Activated naive CD4-positive, alpha-beta T cell (primary cell): ENCODE measurements around the gene GALP.
"Not testable (repeated sequence)": the region's sequence is repeated elsewhere in the genome, so short reads cannot be mapped to it uniquely, and the experiment has no call there.

ENCODE experiments used
- DNase-seq, 4 experiments: peaks; one replicate each; lab custom pipeline; 2025; lab: John Stamatoyannopoulos, UW

The GALP gene

DNA sequence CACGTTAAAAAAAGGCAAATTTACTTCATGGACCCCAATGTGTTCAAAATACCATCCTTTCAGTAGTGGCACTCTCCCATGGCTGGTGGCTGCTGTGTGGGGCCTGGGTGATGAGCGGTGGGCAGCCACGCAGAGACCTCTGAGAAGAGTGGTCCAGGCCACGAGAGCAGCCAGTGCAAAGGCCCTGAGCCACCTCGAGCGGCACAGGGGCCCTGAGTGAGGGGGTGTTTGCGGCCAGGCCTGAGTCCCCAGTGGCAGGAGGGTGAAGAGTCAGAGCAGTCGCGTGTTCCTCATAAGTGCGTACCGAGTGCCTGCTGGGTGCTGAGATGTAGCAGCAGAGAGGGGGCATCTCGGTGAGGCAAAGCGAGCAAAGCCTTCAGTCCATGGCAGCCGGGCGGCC is 27.7 kb upstream of the GALP start:
- DNase-seq: no peak

DNA sequence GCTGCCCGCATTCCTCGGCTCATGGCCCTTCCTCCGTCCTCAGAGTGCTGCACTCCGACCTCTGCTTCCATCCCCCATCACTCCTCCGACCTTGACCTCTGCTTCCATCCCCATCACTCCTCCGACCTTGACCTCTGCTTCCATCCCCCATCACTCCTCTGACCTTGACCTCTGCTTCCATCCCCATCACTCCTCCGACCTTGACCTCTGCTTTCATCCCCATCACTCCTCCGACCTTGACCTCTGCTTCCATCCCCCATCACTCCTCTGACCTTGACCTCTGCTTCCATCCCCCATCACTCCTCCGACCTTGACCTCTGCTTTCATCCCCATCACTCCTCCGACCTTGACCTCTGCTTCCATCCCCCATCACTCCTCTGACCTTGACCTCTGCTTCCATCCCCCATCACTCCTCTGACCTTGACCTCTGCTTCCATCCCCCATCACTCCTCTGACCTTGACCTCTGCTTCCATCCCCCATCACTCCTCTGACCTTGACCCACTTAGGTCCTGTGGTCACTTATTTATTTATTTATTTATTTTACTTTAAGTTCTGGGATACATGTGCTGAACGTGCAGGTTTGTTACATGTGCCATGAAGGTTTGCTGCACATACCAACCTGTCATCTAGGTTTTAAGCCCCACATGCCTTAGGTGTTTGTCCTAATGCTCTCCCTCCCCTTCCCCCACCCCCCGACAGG is 26.7 kb upstream of the GALP start:
- DNase-seq: not testable (repeated sequence)

DNA sequence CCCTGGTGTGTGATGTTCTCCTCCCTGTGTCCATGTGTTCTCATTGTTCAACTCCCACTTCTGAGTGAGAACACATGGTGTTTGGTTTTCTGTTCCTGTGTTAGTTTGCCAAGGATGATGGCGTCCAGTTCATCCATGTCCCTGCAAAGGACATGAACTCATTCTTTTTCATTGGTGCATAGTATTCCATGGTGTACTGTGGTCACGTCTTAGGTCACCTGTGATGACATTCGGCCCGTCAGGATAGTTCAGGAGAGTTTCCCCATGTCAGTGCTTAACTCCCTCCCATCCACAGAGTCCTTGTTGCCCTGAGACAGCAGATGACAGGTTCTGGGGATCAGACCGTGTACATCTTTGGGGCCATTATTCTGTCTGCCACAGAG is 26.2 kb upstream of the GALP start:
- DNase-seq: no peak

DNA sequence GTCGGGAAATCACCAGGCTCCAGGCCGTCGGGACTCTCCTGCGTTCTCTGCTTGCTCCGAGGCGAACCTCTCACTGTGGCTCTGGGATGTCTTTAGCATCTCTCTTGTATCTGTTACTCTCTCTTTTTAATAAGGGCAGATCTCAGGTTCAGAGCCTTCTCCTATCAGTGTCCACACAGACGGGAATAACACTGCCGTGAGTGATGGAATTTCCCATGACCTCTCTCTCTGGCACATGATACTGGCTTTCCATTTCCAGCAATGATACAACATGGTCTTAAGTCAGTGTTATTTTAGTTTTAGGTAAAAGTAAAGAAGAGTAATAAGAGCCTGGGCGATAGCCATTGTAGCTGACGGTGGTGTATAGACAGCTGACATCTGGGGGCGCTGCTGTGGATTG is 25.4 kb upstream of the GALP start:
- DNase-seq: no peak

DNA sequence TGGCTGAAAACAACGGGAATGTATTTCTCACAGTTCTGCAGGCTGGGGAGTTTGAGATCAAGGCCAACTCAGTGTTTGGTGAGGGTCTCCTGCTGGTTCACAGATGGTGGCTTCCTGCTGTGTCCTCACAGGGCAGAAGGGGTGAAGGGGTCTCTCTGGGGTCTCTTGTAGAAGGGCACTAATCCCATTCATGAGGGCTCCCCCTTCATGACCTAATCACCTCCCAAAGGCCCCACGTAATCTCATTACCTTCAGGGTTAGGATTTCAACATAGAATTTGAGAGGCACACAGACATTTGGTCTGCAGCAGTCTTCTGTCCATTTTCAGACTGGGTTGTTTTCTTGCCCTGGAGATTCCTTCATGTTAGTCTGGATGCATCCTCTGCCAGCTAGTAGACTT is 23.2 kb upstream of the GALP start:
- DNase-seq: no peak

DNA sequence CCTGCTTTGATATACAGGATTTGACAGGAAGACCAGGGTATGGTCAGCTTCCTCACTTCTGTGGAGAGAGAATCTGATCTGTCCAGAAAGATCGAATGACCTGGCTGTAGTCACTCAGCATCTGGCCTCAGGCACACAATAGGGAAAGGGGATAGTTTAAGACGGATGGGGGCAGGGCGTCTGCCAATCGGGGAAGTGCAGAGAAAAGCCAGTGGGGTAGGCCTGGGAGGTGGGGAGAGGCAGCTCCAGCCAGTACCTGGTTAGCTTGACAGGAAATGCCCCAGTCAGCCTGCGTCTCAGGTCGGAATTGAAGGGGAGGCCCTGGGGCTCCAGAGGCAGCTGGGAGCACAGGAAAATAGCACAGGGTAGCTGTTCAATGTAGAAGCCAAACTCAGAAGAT is 22.3 kb upstream of the GALP start:
- DNase-seq: no peak

DNA sequence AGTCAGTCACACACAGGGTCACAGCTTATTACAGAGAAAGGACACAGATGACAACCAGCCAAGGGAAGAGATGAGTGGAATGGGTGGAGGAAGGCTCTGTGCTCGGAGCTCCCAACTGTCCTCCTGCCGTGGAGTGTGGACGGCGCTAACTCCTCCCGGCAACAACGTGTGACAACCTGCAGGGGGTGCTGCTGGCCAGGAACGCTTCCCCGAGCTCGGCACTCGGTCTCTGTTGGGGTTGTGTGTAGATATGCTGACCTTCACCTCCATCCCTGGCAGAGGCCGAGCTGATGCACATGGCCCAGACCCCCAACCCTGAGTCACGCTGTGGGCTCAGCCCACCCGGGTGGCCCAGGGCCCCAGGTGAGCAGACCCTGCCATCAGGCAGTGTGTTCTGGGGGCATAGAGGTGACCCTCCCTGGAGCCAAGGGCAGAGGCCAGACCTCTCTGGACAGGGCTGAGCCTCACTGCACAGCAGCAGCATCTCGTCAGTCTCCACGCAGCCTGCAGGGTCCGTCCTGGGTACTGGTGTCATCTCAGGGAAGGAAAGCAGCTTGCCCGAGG is 20.6 kb upstream of the GALP start:
- peak in 1 of 4 experiments; percentile 5 for DNase-seq

DNA sequence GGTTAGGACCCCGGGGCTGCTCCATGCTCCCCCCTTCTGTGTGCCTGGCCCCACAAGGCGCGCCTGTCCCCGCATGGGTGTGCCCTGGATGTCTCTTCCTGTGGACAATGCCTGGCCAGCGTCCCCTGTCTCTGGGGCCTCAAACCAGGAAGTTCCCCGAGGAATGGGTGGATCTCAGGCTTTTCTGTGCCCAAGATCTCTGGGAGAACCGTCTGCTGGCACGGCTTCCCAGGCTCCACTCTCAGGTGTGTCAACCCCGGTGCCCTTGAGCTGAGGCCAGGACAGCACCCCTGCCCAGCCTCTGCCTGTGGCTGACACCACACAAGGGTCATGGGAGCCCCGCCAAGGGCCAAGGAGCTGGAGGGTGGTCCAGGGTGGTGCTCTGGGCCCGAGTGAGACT is 19.0 kb upstream of the GALP start:
- DNase-seq: no peak

DNA sequence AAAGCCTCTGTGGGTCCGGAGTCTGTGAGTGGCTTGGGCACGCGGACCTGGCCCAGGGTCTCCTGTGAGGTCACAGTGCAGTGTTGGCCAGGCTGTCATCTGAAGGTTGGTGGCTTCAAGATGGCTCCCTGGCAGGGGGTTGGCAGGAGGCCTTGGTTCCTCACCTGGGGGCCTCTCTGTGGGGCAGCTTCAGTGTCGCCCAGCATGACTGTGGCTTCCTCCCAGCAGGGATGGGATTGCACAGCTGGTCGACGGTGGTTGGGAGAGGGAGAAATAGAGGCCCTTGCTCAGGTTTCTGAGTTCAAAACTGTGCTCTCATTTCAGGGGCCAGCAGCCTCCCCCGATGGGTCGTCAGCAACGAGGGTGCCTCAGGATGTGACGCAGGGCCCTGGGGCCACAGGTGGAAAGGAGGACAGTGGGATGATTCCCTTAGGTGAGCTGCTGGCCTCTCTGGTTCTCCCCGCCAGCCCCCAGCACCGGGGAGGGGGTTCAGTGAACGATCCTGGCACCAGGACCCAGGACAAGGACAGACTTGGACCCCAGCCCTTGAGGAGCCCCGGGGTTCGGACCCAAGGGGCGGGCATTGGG is 17.5 kb upstream of the GALP start:
- no peak for DNase-seq

DNA sequence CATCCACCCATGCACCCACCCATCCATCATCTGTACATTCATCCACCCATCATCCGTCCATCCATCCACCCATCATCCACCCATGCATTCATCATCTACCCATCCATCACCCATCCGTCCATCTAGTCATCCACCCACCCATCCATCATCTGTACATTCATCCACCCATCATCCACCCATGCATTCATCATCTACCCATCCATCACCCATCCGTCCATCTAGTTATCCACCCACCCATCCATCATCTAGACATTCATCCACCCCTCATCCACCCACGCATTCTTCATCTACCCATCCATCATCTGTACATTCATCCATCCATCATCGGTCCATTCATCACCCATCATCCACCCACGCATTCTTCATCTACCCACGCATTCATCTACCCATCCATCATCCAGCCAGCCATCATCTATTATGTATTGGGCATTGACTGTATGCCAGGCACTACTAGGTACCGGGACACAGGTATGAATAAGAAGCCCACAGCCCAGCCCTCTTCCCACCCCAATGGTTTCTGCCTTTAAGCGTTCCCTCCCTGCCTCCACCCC is 16.7 kb upstream of the GALP start:
- DNase-seq: no peak

DNA sequence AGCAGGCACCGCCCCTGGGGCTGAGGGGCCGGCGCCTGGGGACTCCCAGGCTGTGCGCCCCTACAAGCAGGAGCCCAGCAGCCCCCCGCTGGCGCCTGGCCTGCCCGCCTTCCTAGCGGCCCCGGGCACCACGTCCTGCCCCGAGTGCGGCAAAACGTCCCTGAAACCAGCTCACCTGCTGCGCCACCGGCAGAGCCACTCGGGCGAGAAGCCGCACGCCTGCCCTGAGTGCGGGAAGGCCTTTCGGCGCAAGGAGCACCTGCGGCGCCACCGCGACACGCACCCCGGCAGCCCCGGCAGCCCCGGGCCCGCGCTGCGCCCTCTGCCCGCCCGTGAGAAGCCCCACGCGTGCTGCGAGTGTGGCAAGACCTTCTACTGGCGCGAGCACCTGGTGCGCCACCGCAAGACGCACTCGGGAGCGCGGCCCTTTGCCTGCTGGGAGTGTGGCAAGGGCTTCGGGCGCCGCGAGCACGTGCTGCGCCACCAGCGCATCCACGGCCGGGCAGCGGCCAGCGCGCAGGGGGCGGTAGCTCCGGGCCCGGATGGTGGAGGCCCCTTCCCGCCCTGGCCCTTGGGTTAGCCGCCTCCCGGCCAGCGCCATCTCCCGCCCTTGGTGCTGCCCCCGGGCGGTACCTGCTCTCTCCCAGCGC is 16.1 kb upstream of the GALP start:
- no peak for DNase-seq

DNA sequence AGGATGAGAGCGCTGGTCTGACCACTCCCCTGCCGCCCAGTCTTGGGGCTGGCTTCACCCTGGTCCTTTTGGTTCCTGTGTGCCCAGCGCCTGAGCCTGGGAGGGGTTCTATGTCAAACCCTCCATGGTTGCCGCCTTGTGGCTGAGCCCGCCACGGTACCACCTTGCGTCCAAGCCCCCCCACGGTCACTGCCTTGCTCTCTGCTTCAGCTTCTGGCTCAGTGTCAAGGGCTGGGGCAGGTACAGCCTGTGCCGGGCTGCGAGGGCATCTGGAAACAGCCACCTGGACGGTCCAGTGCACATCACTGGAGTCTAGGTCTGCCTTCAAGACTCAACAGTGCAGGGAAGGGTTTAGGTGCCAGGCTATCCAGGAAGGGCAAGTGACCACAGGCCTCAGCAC is 14.3 kb upstream of the GALP start:
- no peak for DNase-seq

DNA sequence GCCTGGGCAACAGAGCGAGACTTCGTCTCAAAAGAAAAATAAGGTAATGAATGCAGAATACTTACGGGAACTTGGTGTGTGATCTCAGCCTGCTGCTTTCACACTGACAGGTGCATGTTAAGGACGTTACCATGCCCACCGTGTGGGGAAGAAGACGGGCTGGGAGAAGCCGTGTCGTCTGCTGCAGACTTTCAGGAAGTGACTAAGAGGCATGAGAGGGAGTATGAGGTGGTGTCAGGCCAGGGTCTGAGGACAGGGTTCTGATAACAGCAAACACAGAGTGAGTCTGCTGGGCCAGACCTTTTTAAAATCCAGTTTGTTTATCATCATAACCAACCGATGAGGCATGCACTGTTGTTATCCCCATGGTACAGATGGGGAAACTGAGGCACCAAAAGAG is 13.6 kb upstream of the GALP start:
- no peak for DNase-seq

DNA sequence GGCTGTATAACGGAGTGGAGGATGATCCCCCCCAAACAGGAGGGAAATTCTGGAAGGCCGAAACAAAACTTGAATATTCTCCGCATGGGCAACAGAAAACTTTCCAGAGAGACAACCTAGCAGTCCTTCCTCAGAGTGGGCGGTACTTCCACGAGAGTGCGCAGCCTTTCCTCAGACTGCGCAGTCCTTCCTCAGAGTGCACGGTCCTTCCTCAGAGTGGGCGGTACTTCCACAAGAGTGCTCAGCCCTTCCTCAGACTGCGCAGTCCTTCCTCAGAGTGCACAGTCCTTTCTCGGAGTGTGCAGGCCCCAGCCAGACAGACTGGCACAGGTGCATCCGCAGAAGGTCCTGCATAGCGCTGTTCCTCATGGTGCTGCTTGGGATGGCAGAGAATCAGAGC is 12.7 kb upstream of the GALP start:
- DNase-seq: no peak

DNA sequence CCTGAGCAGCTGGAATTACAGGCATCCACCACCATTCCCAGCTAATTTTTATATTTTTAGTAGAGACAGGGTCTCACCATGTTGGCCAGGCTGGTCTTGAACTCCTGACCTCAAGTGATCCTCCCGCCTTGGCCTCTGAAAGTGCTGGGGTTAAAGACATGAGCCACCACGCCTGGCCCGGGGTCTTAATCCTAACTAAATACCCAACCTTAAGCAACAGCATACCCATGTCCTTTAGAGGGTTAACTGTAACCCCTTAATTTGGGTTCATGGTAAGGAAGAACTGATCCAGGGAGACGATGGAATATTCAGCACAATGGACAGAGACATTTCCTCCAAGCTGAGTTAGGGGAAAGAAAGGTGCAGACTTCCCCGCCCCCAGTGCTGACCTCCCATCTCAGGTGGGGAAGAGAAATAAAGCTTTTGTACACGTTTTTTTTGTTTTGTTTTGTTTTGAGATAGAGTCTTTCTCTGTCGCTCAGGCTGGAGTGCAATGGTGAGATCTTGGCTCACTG is 8.7 kb upstream of the GALP start:
- DNase-seq: no peak

DNA sequence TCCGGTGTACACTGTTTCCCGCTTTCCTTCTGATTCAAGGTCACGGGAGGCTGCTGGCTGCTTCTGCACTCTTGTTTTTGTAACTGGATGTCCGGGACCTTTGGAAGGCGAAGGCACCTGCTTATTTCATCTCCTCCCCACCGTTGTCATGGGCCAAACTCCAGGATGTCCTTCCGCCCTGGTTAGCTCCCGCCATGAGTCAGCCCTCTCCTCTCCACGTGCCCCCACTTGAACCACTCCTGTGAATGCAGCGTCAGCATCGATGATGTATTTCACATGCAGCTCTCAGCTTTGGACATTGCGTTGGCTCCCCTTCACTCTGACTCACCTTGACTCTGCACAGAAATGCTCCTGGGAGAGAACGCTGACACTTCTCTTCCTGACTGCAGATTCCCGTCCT is 5.5 kb upstream of the GALP start:
- no peak for DNase-seq

DNA sequence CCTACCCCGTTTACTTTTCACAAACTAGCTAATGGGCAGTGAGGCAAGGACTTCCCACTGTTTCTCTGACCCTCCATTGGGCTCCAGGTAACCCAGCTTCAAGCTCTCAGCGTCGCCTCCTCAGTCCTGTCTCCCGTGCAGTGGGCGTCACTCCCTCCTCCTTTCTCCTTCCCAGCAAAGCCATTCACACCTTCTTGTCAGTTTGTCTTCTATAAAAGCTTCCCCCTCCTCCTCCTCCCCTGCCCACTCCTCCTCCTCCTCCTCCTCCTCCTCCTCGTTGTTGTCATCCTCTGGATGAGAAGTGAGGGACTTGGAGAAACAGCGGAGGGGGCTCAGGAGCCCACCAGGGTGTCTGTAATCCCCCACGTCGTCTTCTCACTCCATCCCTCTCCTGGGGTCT is 1.7 kb upstream of the GALP start:
- DNase-seq: no peak

DNA sequence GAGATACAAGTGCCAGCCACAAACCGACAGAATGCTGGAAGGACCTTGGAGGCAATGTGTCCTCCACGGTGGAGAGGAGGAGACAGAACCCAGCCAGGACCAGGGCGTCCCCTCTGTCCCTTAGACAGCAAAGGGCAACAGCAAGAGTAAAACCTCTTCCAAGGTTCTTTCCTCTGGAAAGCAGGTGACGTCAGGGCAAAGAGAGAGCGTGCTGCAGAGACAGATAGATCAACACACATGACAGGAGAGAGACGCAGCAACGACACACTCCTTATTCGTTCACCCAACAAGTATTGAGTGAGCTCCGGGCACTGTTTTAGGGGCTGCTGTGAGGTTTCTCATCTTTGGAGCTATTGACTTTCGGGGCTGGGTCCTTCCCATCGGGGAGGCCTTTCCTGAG is 1.3 kb upstream of the GALP start:
- DNase-seq: no peak

DNA sequence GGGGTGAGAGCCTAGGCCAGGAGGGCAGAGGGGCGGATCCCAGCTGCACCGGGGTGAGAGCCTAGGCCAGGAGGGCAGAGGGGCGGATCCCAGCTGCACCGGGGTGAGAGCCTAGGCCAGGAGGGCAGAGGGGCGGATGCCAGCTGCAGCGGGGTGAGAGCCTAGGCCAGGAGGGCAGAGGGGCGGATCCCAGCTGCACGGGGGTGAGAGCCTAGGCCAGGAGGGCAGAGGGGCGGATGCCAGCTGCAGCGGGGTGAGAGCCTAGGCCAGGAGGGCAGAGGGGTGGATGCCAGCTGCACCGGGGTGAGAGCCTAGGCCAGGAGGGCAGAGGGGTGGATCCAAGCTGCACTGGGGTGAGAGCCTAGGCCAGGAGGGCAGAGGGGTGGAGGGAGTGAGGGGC is 502 bp downstream of the GALP start:
- not testable (repeated sequence) for DNase-seq

DNA sequence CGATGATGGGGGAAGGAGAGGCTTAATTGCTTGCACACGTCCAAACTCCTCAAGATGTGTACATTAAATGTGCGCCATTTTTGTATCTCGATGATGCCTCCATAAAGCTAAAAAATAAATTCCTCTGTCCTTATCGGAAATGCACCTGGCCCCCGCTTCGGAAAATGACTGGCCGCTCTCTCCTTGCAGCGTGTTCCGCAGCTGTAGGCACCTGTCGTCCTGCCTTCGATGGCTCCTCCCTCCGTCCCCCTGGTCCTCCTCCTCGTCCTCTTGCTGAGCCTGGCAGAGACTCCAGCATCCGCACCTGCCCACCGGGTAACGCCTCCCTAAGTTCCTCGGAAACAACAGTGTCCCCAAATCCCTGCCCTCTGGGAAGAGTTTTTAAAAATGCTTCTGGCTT is 1.1 kb downstream of the GALP start:
- no peak for DNase-seq

DNA sequence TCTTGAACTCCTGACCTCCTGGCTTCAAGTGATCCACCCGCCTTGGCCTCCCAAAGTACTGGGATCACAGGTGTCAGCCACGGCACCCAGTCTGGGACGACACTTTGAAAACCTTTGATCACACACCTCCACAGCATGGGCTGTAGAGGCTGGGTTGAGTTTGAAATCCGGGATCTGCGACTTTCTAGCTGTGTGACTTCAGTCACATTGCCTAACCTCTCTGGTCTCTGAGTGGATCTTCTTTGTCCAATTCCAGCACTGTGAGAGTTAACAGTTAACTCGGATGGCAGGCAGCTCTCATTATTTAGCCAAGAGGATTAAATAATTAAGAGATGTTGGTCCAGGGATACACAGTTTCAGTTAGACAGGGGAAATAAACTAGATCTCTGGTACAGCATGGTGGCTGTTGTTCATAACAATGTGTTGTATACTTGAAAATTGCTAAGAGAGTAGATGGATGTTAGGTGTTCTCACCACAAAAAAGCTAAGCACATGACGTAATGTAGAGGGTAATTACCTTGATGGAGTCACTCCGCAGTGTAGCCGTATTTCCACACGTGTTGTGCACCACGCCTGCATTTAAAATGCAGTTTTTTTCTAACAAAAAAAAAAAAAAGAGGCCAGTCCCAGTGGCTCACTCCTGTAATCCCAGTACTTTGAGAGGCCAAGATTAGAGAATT is 1.9 kb downstream of the GALP start:
- DNase-seq: no peak

DNA sequence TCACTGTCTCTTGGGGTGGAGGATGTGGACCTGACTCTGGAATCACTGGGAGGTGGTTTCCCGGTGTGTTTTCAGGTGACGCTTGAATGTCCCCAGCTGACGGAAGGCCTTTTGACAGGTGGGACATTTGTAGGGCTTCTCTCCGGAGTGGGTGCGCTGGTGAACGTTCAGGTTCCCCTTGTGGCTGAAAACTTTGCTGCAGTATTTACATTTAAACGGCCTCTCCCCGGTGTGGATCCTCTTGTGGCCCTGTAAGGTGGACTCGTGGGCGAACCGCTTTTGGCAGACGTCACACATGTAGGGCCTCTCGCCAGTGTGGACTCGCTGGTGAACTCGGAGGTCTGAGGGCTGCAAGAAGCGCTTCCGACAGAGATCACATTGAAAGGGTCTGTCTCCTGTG is 14.0 kb downstream of the GALP start:
- DNase-seq: no peak
